SU-DHL-6 (cell line): Measurements from ENCODE around the gene SBNO2.

Experiments used
- H2AFZ ChIP-seq: fragments of 200-600 bp; sonication (generic); 2 replicates; pipeline ENCODE4 v1.6.1; 2014; ENCODE audit warnings: low read depth, mild to moderate bottlenecking, moderate library complexity, mixed read lengths, antibody characterized with exemption, low read length; ENCODE audit not compliant: severe bottlenecking
- H3F3A ChIP-seq: fragments of 200-600 bp; shearing (Covaris generic); 2 replicates; pipeline ENCODE4 v1.6.0; 2016; ENCODE audit warnings: antibody characterized with exemption, mild to moderate bottlenecking; ENCODE audit not compliant: insufficient read depth
- H3K27ac ChIP-seq: fragments of 200-600 bp; sonication (generic); 2 replicates; pipeline ENCODE4 v1.5.1; 2016; ENCODE audit warnings: low read depth, mild to moderate bottlenecking, low read length, moderate library complexity, mixed read lengths
- H3K27me3 ChIP-seq: fragments of 200-600 bp; sonication (generic), shearing (Covaris generic); 2 replicates; pipeline ENCODE4 v1.6.0; 2014; ENCODE audit warnings: mild to moderate bottlenecking, low read length
- H3K36me3 ChIP-seq: fragments of 200-600 bp; sonication (generic); 2 replicates; pipeline ENCODE4 v1.6.1; 2014; ENCODE audit warnings: mild to moderate bottlenecking, low read length, mixed read lengths
- H3K4me2 ChIP-seq: fragments of 300-600, 200-600 bp; shearing (Covaris generic), sonication (generic); 2 replicates; pipeline ENCODE4 v1.6.0; 2014; ENCODE audit warnings: low read length, low read depth, mild to moderate bottlenecking; ENCODE audit not compliant: poor library complexity, severe bottlenecking
- H3K4me3 ChIP-seq: fragments of 200-600 bp; sonication (generic); 2 replicates; pipeline ENCODE4 v1.5.1; 2014; ENCODE audit warnings: antibody characterized with exemption, low read length, mild to moderate bottlenecking, mixed read lengths; ENCODE audit not compliant: insufficient read depth, poor library complexity, severe bottlenecking
- H3K79me2 ChIP-seq: fragments of 200-600 bp; sonication (generic); 2 replicates; pipeline ENCODE4 v1.6.1; 2014; ENCODE audit warnings: mild to moderate bottlenecking, low read length, moderate library complexity; ENCODE audit not compliant: insufficient read depth
- H3K9ac ChIP-seq: fragments of 200-600 bp; sonication (generic); 2 replicates; pipeline ENCODE4 v1.7.0; 2014; ENCODE audit warnings: mild to moderate bottlenecking, low read length
- H3K9me2 ChIP-seq: fragments of 200-600 bp; sonication (generic); replicated peaks from 2 replicates; pipeline ENCODE4 v1.6.1; 2014; ENCODE audit warnings: low read length; ENCODE audit not compliant: insufficient read depth
- H3K9me3 ChIP-seq: fragments of 200-600 bp; sonication (generic); 2 replicates; pipeline ENCODE4 v1.6.1; 2014; ENCODE audit warnings: low read length, mixed read lengths; ENCODE audit not compliant: insufficient read depth
- H4K20me1 ChIP-seq: fragments of 200-600 bp; sonication (generic); 2 replicates; pipeline ENCODE4 v1.6.1; 2014; ENCODE audit warnings: low read depth, mild to moderate bottlenecking, antibody characterized with exemption, low read length, moderate library complexity, mixed read lengths
- EZH2phosphoT487 ChIP-seq: fragments of 200-600 bp; sonication (generic), shearing (Covaris generic); conservative IDR thresholded peaks from 2 replicates; pipeline ENCODE4 v1.6.1; 2018; ENCODE audit warnings: mild to moderate bottlenecking, antibody characterized with exemption, low read length, moderate library complexity, mixed read lengths
- TF ChIP-seq, protein P1 (sequence below): fragments of 200-600 bp; sonication (generic); IDR thresholded peaks from one replicate; pipeline ENCODE4 v1.5.1; 2017; ENCODE audit warnings: antibody characterized with exemption, mild to moderate bottlenecking, low read length, moderate library complexity; ENCODE audit not compliant: insufficient read depth, poor library complexity, severe bottlenecking

Gene SBNO2

DNA sequence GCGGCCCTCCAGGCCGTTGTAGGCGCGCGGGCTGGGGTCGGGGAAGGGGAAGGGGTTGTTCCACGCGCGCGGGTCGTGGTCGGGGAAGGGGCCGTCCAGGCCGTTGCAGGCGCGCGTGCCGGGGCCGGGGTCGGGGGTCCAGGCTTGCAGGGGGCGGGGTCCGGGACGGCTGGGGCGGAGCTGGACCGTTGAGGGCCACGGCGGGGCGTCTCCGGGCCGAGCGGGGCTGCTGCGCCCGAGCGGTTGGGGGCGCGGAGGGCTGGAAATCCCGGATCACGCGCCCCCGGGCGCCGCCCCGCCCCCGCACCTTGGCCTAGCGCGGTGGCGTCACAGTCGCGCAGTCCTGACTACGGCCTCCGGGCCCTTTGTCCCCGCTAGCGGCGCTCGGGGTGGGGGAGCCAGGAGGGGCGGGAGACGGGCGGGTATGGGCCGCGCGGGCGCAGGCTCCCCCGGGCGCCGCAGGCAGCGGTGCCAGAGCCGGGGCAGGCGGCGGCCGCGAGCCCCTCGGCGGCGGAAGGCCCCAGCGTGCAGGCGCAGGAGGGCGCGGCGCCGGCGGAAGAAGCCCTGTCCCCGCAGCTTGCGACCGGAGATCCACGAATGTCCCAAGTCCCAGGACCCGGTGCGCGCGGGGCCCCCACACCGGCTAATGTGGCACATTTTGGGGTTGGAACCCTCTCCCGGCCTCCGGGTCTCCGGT lies 69.6 kb downstream of the SBNO2 start:
- TF ChIP-seq, protein P1, sequence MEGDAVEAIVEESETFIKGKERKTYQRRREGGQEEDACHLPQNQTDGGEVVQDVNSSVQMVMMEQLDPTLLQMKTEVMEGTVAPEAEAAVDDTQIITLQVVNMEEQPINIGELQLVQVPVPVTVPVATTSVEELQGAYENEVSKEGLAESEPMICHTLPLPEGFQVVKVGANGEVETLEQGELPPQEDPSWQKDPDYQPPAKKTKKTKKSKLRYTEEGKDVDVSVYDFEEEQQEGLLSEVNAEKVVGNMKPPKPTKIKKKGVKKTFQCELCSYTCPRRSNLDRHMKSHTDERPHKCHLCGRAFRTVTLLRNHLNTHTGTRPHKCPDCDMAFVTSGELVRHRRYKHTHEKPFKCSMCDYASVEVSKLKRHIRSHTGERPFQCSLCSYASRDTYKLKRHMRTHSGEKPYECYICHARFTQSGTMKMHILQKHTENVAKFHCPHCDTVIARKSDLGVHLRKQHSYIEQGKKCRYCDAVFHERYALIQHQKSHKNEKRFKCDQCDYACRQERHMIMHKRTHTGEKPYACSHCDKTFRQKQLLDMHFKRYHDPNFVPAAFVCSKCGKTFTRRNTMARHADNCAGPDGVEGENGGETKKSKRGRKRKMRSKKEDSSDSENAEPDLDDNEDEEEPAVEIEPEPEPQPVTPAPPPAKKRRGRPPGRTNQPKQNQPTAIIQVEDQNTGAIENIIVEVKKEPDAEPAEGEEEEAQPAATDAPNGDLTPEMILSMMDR = no peak
- no peak for TF ChIP-seq EZH2phosphoT487
- Histone ChIP-seq H3F3A (peaks cover 3% of the 10 kb centered on the region; the same call in 1 of the 2 replicates), H3K4me3 (peak overlapping the region; percentile 97), H3K27ac (peak overlapping the region; percentile 69), H3K36me3 (no peaks in the 10 kb centered on the region), H4K20me1 (no peaks in the 10 kb centered on the region), H2AFZ (peak overlapping the region; percentile 75), H3K4me2 (peak overlapping the region; percentile 79), H3K9ac (peak overlapping the region; percentile 89), H3K9me3 (no peaks in the 10 kb centered on the region), H3K79me2 (no peaks in the 10 kb centered on the region), H3K9me2 (no peaks in the 10 kb centered on the region), H3K27me3 (no peaks in the 10 kb centered on the region)

DNA sequence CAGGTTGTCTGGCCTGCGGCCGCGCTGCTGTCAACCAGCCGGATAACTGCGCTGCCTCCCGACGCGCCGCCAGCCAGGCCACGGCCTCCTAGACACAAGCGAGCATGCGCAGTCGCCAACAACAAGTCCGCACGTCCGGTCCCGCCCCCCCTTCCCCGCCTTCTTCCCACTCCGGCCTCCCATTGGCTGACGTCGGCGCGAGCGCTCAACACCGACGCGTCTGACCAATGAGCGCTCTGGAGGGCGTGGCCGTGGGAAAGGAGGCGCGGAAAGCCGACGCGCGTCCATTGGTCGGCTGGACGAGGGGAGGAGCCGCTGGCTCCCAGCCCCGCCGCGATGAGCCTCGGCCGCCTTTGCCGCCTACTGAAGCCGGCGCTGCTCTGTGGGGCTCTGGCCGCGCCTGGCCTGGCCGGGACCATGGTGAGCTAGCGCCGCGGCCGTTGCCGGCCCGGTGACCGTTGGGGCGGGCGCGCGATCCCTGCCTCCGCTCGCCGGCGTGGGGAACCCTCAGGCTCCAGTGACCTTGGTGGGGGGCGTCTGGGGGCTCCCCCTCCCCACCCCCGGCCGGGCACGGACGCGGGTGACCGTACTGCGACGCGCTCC lies 70.3 kb downstream of the SBNO2 start, which contains the start of gene GPX4:
Gene GPX4 (plus strand): TSS at position 287 of the 603 bp plus-strand sequence. CDS start 50 bp downstream, at position 337.
- no peaks in the 10 kb centered on the region for H3K9me3 ChIP-seq
- no peaks in the 10 kb centered on the region for H3K36me3 ChIP-seq
- no peaks in the 10 kb centered on the region for H3K79me2 ChIP-seq
- H4K20me1 ChIP-seq = no peaks in the 10 kb centered on the region
- H2AFZ ChIP-seq = peak within 1 kb of the TSS; percentile 75
- H3K4me2 ChIP-seq = peak within 1 kb of the TSS; percentile 79
- no peaks in the 10 kb centered on the region for H3K9me2 ChIP-seq
- H3K4me3 ChIP-seq = peak within 1 kb of the TSS; percentile 97
- peak within 1 kb of the TSS; percentile 89 for H3K9ac ChIP-seq
- peaks cover 3% of the 10 kb centered on the region; the same call in 1 of the 2 replicates for H3F3A ChIP-seq
- no peak for TF ChIP-seq EZH2phosphoT487
- TF ChIP-seq, protein P1 = no peak
- no peaks in the 10 kb centered on the region for H3K27me3 ChIP-seq
- peak within 1 kb of the TSS; percentile 69 for H3K27ac ChIP-seq

DNA sequence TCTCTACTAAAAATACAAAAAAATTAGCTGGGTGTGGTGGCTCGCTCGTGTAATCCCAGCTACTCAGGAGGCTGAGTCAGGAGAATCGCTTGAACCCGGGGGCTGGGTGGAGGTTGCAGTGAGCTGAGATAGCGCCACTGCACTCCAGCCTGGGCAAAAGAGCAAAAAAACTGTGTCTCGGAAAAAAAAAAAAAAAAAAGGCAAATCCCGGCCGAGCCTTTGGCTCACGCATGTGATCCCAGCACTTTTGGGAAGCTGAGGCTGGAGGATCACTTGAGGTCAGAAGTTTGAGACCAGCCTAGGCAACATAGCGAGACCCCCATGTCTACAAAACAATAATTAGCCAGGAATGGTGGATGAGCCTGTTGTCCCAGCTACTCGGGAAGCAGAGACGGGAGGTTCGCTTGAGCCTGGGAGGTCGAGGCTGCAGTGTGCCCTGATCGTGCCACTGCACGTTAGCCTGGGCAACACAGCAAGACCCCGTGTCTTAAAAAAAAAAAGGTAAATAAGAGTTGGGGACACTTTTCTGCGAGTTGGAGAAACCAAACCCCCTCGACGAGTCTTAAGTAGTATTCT lies 70.8 kb downstream of the SBNO2 start:
- Histone ChIP-seq H3K27ac (no peak overlapping the region), H3K27me3 (no peaks in the 10 kb centered on the region), H2AFZ (peak overlapping the region; percentile 51), H3F3A (peaks cover 3% of the 10 kb centered on the region; the same call in 1 of the 2 replicates), H3K9ac (peak overlapping the region; percentile 56), H3K4me2 (peak overlapping the region; percentile 72), H3K9me2 (no peaks in the 10 kb centered on the region), H3K4me3 (peak overlapping the region; percentile 29), H4K20me1 (no peaks in the 10 kb centered on the region), H3K36me3 (no peaks in the 10 kb centered on the region), H3K79me2 (no peaks in the 10 kb centered on the region), H3K9me3 (no peaks in the 10 kb centered on the region)
- TF ChIP-seq EZH2phosphoT487 = no peak
- TF ChIP-seq, protein P1 = no peak
